GM19035 (cell line): Measurements from ENCODE around the gene H3-3A.

Source experiments
- ATAC-seq: cut with Tn5 transposase; IDR thresholded peaks from one replicate; pipeline ENCODE4 v1.9.1; 2021; ENCODE audit not compliant: unreplicated experiment

The H3-3A gene

DNA sequence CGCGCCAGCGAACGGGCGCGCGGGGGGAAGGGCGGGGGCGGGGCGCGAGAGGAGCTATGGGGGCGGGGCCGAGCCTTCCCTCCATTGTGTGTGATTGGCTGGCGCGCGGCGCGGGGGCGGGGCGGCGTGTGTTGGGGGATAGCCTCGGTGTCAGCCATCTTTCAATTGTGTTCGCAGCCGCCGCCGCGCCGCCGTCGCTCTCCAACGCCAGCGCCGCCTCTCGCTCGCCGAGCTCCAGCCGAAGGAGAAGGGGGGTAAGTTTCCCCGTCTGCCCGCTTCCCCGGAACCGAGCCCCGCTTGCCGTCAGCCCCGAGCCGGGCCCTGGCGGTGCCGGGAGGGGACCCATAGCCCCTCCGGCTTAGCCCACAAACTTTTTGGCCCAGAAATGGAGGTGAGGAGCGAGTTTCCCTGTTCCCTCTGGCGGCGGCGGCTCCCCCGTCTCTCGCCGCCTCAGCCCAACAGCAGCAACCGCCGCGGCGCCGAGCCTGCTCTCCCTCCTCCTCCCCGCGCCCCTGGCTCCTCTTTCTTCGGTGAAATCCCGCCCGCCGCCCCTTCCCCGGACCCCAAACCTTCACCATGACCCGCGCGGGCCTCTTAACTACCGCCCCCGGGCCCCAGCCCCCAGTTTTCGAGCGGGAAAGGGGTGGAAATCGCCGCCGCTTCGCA, at the start of gene H3-3A:
H3-3A (plus strand) TSS at position 159 of the 666 bp plus-strand sequence. CDS start 1,636 bp downstream, outside the sequence.
- ATAC-seq, result peak; percentile 76

DNA sequence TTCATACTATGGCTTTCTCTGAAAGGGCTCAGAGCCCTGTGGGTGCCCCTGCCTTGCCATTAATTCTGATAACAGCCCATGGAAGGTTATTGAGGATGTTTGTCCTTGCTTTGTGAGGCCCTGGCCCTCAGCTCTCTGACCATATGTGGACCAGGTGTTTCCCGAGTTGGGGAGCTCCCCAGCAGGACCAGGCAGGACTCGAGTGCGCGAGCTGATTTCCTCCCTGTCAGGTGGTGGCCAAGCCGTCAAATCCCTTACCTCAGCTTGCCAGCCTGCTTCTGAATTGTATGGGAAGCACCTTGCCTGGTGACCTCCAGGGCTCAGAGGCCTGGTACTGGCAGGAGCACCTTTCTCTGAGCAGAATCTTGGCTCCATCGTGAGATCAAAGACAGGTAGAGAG, 45.4 kb upstream of the H3-3A start:
- no peak for ATAC-seq

DNA sequence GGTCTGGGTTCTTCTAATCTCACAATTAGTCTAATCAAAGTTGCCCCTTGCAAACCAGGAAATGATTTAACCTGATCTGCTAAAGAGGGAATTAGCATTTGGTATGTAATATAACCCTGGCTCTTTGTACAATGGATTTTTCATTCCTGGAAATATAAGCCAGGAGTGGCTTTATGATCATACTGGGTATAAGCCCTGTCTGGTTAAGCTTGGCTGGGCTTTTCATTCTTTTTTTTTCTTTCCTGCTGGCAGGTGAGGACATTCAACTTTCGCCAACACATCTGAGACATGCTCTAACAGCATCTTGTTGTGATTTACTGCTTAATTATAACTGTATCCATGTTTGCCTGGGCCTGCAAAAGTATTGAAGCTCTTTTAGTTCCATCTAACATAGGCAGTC, 42.9 kb upstream of the H3-3A start:
- ATAC-seq, result no peak

DNA sequence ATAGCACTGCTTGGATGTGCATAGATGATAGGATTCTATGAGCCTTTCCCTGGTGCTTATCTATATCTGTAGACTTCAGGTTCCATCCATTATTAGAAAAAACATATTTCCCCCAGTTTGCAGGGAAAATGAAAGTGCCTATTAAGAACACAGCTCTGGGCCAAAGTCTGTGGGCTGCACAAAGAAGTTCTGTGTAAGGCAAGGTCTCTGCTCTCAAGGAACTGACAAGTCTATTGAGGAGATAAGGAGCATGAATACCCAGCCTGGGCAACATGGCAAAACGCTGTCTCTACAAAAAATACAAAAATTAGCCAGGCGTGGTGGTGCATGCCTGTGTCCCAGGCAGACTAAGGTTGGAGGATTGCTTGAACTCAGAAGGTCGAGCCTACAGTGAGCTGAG, 41.1 kb upstream of the H3-3A start:
- ATAC-seq, result no peak

DNA sequence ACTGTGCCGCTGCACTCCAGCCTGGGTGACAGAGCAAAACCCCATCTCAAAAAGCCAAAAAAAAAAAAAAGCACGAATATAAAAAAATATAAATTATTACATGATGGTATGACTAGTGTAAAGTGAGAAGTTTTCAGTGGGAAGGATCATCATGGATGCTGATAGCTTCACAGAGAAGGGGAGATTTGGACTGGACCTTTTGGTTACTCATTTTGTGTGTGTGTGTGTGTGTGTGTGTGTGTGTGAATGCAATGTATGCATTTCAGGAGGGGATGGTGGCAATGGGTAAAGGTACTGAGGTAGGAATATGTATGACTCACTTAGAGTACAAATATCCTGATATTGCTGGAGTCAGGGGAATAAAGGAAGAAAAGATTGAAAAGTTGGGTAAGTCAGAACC, 40.7 kb upstream of the H3-3A start:
- no peak for ATAC-seq

DNA sequence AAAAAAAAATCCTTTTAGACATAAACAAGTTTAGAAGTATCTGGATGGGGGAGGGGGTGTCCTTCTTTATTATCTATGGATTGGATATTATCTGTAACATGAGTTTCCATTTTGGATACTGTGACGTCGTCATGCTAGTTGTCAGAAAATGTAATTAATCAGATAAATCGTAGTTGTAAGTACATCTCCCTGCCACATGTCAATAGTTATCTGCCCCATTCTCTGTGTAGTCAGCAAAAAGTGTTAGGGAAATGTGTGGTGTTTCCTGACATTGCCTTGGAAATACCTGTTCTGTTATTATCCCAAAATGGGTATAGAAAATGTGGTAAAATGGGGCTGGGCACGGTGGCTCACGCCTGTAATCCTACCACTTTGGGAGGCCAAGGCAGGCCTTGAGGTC, 38.8 kb upstream of the H3-3A start:
- ATAC-seq, result no peak

DNA sequence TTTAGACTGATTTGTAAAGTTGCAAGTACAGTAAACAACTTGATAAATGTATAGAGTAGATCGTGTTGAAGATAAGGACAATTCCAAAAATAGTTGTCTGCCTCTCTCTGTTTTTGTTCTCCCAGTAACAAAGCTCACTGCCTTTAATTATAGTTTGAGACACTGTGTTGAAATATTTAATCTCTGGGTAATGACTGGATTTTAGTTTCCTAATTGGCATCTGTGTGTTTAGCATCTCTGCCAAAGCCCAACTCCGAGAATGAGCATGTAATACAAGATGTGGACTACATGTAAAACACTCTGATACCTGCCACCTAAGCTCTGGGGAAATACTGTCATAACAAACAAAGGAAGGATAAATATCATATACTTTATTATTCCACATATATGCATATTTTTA, 35.7 kb upstream of the H3-3A start:
- ATAC-seq, result no peak

DNA sequence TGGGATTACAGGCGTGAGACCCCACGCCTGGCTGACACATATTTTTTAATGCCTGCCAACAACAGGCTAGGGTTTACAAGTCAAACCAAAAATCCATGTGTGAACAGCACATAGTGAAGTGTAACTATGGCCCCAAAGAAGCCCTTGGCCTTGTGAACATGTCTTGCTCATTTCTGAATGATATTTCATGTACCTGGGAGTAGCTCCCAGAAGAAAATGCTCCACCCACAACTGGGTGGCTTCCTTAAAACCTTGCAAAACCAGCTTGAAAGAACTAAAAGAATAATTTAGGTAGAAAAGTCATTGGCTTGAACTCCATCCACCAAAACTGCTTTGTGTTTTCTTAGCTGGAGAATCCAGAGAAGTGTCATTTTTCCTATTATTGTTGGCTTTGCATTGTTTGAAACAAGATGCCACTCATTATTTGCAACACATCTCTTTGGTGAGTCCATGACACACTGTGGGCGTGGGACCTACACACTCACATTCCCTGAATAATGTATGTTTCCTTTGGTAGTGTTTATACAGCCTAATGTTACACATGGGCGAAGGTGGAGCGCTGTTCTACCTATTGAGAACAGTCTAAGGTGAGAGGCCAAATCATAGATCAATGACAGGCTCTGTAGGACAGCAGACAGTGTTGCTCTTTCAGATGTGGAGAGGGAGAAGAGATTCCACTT, 34.8 kb upstream of the H3-3A start:
- ATAC-seq, result no peak

DNA sequence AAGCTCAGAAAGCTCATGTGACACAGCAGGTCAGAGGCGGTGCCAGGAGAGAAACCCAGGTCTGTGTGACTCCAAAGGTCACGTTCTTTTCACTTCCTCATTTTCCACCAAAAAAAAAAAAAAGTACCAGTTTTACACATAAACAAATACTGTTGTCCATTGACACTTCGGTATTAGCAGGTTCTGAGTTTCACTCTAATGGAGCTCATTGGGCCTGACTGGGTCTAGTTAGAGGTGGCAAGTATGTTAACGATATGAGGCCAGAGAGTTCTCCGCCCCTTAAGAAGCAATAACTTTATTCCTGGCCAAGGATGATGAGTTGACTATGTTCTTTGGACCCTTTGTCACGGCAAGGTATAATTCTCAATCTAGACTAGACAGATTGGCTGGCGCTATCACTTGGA, 33.4 kb upstream of the H3-3A start:
- ATAC-seq, result peak; percentile 90

DNA sequence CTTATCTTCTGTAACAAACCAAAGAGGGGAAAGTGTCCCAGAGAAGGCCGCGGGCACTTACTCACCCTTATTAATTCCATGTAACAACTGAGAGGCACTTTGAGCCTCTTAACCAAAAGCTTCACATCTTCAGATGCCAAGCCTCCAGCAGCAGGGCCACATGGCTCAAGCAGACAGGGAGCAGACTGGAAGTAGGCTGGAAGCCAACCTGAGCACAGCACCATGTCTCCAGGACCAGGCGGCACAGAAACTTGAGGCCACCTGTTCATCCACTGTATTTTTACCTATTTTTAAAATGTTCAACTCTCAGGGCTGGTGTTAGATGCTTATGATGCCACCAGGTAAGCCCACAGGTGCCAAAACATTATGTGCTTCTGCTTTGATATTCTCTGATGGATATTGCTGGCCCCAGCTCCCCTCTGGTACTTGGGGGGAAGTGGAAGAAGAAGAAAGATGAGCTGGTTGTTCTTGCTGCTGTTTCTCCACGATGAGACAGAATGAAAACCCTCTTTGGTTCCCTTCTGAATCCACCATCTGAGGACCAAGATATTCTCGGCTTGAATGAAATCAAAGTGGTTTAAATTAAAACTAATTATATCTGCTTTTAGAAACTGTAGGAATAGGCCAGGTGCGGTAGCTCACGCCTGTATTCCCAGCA, 32.8 kb upstream of the H3-3A start:
- no peak for ATAC-seq

DNA sequence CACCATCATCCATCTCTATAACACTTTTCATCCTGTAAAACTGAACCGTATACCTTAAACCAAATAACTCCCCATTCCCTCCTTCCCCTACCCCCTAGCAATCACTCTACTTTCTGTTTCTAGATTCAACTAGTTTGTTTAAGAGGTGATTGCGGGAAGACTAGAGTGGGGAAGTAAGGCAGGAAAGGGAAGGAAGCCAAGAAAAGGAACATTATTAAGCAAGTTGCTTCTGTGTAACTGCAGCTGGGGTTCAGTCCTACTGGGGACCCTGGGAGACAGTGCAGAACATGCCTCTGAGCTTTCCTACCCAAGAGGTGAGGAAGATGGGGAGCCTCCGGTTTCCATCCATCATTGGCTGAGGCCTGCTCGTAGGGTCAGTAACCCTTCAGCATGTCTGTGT, 28.9 kb upstream of the H3-3A start:
- no peak for ATAC-seq

DNA sequence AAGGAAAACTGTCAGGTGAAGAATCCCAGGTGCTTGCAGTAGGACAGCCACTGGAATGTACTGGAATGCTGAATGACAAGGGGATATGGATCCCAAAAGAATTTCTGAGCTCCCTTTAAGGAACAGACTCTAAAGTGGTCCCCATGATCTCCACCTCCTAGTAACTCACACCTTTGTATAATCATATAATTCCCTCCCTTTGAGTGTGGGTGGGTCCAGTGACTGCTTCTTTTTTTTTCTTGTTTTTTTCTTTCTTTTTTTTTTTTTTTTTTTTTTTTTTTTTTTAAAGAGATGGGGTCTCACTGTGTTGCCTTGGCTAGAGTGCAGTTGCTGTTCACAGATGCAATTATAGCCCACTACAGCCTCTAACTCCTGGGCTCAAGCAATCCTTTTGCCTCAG, 28.5 kb upstream of the H3-3A start:
- no peak for ATAC-seq

DNA sequence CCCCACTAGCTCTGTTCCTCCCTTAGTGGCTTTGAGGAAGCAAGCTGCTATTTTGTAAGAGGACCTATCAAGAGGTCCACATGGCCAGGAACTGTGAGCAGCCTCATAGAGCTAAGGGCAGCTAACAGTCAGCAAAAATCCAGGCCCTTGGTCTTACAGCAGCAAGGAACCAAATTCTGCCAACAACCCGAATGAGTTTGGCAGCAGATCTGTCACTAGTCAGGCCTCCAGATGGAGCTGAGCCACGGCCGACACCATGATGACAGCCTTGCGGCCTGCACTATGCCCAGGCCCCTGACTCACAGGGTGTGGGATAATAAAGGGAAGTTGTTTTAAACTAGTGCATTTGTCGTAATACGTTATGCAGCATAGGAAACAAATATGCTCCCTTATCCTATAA, 28.0 kb upstream of the H3-3A start:
- no peak for ATAC-seq

DNA sequence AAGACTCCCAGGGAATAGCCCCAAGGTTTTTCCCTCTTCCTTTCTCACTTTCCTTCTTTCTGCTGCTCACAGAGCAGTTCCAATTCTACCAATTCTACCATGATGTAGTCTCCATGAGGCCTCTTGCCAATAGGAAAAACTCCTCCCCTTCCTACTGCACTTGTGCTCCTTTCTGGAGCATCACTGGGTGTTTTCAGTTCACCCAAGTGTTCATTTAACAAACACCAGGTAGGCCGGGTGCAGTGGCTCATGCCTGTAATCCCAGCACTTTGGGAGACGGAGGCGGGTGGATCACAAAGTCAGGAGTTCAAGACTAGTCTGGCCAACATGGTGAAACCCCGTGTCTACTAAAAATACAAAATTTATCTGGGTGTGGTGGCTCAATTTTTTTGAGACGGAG, 26.6 kb upstream of the H3-3A start:
- no peak for ATAC-seq

DNA sequence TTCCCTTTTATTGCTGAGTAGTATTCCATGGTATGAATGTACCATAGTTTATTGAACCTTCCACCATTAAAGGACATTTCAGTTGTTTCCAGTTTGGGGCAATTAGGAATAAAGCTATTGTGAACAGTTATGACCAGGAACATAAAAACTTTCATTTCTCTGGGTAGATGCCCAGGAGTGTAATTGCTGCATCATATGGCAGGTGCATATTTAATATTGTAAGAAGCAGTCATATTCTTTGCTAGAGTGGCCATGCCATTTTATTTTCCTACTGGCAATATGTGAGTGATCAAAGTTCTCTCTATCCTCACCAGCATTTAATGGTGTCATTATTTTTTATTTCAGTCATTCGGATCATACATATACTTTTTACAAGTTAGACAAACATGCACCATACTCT, 23.9 kb upstream of the H3-3A start:
- ATAC-seq, result no peak

DNA sequence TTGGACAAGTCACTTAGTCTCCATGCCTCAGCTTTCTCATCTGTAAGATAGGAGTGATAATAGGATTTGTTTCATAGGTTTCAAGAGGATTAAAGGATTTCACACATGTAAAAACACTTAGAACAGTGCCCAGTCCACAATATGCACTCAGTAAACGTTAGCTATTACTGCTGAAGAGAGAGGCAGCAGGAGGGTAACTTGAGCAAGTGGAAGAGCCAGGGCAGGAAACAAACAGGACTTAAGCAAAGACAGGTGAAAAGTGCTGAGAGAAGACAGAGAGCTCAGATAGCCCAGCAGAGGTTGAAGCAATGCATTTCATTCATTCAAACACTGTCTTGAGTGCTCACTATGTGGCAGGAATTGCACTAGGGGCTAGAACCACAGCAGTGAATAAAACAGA, 21.1 kb upstream of the H3-3A start:
- ATAC-seq, result no peak

DNA sequence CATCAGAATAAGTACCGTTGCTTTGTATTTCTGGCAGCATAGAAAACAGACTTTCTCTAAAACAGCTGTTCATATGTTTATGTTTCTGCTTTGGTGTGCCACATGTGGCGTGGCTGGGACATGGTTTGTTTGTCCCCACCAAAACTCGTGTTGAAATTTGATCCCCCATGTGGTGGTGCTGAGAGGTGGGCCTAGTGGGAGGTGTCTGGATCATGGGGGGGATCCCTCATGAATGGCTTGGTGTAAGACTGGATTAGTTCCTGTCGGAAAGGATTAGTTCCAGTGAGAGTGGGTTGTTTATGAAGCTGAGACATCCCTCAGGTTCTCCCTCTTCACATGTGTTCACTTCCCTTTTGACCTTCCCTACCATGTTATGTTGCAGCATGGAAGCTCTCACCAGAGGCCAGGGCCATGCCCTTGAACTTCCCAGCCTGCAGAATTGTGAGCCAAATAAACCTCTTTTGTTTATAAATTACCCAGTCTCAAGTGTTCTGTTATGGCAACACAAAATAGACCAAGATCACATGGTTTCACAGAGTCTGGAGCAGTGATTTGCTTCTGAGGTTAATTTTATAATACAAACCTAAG, 17.9 kb upstream of the H3-3A start:
- no peak for ATAC-seq

DNA sequence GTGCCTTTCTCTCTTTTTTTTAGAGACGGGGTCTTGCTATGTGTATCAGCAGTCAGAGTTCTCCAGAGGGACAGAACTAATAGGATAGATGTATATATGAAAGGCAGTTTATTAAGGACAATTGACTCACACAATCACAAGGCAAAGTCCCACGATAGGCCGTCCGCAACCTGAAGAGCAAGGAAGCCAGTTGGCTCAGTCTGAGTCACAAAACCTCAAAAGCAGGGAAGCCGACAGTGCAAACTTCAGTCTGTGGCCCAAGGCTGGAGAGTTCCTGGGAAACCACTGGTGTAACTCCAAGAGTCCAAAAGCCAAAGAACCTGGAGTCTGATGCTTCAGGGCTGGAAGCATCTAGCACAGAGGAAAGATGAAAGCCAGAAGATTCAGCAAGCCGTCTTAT, 16.3 kb upstream of the H3-3A start:
- no peak for ATAC-seq

DNA sequence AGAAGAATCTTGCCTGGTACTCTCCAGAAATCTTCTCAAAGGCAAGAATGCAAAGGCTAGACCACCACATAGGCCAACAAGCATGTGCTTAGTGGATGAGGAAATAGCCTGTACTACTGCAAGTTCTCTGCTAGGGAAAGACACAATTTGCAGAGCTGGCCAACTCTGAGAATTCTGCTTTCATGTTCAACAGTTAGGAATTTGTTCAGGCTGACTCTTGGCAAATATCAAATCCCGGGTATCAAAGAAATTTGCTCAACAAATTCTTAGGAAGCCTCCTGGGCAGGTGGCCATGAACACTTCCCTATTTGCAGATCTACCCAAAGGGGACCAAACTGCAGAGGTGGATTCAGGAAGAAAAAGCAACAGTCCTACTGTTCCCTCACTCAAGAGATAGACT, 15.0 kb upstream of the H3-3A start:
- ATAC-seq, result no peak

DNA sequence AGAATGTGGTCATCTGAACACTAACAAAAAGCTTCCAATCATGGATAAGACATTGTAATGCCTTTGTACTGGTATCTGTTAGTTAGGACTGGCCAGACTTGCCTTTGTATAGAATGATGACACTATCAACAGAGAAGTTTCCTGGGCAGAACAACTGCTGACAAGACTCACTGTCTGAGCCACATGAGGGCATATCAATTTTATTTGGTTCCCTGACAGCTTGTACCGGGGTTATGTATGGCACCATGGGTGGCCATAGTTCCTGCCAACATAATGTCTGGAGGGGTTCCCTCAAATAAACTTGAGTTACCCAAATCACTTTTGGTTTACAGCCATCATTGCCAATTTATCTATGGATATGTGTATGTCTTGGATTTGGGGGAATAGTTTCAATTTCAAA, 13.6 kb upstream of the H3-3A start:
- ATAC-seq, result no peak

DNA sequence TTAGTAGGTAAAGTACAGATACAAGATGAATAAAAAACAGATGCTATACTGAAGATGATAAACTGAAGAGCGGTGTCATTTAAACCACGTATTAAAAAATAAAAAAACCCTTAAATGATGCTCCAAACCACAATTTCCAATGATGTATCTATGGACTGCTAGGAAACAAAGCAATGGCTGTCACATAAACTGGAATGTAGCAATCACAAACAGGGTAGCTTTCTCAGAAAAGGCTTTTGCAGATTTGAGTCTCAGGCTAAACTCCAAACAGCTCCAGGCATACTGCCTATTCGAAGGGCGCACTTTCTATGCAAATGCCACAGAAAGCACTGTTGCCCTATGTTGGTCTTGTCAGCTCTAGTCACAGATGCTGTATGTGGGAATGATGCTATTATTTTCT, 12.4 kb upstream of the H3-3A start:
- ATAC-seq, result no peak

DNA sequence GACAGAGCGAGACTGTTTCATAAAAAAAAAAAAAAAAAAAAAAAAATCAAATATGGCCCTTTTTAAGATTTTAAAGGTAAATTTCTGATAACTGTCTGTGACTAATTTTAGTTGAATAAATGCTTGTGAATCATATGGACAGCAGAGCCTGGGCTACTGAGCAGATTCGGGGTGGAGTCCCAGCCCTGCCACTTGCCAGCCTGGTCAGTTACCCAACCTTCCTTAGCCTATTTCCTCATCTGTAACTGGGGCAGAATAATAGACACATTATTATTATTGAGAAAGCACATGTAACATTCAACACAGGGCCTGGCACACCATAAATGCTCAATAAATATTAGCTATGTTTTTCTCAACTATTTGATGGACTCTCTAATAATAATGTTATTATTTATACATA, 11.2 kb upstream of the H3-3A start:
- ATAC-seq, result no peak
